AG10803 (cell line): ENCODE measurements around the gene CCNK.

Source experiments
- DNase-seq: peaks from one replicate; pipeline ENCODE4 v3.0.0; 2010; ENCODE audit warnings: low read depth
- H3K4me3 ChIP-seq: 2 replicates; pipeline ENCODE4 v1.5.1; 2011; ENCODE audit warnings: mild to moderate bottlenecking, low read length, control low read depth
- TF ChIP-seq, protein P1 (sequence below): conservative IDR thresholded peaks from 2 replicates; pipeline ENCODE4 v1.5.1; 2011; ENCODE audit warnings: mild to moderate bottlenecking, low read length, control low read depth, inconsistent platforms

CCNK gene

GRCh38 chr14:99524091-99524661, 43.0 kb downstream of the CCNK start:
- H3K4me3 ChIP-seq = no peak overlapping the region
- TF ChIP-seq, protein P1, sequence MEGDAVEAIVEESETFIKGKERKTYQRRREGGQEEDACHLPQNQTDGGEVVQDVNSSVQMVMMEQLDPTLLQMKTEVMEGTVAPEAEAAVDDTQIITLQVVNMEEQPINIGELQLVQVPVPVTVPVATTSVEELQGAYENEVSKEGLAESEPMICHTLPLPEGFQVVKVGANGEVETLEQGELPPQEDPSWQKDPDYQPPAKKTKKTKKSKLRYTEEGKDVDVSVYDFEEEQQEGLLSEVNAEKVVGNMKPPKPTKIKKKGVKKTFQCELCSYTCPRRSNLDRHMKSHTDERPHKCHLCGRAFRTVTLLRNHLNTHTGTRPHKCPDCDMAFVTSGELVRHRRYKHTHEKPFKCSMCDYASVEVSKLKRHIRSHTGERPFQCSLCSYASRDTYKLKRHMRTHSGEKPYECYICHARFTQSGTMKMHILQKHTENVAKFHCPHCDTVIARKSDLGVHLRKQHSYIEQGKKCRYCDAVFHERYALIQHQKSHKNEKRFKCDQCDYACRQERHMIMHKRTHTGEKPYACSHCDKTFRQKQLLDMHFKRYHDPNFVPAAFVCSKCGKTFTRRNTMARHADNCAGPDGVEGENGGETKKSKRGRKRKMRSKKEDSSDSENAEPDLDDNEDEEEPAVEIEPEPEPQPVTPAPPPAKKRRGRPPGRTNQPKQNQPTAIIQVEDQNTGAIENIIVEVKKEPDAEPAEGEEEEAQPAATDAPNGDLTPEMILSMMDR = no peak
- no peak for DNase-seq

- TF ChIP-seq, protein P1 = peak; percentile 49
- no peak overlapping the region for H3K4me3 ChIP-seq
- peak; percentile 48 for DNase-seq
These were observed 43.8 kb downstream of the CCNK start for GRCh38 chr14:99524804-99525698.

- no peak for DNase-seq
- H3K4me3 ChIP-seq = no peak overlapping the region
- TF ChIP-seq, protein P1 = no peak
These were observed 44.5 kb downstream of the CCNK start for GRCh38 chr14:99525699-99526080.

DNA sequence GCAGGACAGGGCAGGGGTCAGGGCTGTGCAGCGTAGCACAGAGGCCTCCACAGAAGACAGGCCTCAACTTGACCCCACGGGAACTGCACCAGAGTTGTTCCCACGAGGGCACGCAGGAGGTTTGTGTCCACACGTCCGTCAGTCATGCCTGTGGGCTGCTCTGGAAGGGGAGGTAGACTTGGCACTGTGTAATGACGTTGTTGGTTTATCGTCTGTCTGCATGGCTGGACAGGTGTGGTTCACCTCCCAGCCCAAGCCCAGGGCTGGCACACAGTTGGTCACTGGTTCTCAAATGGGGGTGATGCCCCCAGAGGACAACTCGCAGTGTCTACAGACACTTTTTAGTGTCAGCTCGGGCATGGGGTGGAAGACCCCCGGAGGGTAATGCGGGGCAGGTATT, 45.8 kb downstream of the CCNK start:
- TF ChIP-seq, protein P1 = no peak
- no peak for DNase-seq
- H3K4me3 ChIP-seq = no peak overlapping the region

DNA sequence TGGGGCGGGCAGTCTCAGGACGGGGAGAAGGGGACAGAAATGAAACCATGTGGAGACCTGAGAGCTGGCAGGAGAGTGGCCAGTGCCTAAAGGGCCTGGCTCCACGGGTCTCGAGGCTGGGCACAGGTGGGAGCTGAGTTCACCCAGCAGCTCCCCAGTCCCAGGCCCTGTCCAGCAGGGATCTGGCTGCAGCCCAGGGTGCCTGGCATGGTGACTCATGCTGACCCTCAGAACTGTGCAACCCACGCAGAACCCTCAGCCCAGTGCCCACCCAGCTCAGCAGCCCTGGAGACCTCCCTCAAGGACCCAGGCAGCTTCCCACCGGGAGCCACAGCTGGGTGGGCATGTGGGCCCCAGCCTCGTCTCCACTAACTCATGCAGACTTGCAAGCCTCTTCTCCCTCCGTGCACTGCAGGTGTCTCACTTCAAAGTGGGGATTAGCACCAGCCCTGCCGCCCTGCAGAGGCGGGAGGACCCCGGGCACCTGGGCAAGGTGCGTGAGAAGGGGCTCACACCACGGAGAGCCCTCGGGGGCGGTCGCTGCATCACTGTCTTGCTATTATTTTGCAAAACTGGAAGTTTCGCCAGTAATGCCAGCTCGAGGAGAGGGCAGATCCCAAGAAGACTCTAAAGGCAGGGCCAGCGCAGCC, 46.3 kb downstream of the CCNK start:
- no peak for DNase-seq
- no peak overlapping the region for H3K4me3 ChIP-seq
- TF ChIP-seq, protein P1 = no peak

DNA sequence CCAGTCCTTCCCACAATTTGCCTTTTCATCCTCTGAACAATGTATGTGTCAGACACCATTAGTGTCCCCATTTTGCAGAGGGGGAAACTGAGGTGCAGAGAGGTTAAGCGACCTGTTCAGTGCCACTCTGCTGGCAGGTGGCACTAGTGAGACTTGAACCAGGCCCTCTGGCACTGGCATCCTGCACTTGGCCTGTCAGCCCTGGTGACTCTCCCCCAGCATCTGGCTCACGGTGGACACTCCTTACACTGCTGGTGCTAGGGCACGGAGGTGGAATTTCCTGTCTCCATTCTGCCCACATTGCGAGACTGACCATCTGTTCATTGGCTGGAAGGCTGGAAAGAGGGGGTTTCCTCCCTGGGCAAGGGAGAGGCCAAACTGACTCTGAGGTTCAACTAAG, 48.7 kb downstream of the CCNK start:
- H3K4me3 ChIP-seq = no peak overlapping the region
- peak; percentile 62 for DNase-seq
- TF ChIP-seq, protein P1 = peak; percentile 19; the same call in 1 of the 2 replicates
